NT2/D1 (cell line): Measurements from ENCODE around the gene LAMC2.

Experiments used
- SUZ12 ChIP-seq: IDR thresholded peaks from 2 replicates; pipeline ENCODE4 v1.6.1; 2011; ENCODE audit not compliant: insufficient read length, insufficient read depth; ENCODE audit errors: extremely low read depth
- YY1 ChIP-seq: IDR thresholded peaks from 2 replicates; pipeline ENCODE4 v1.6.1; 2011; ENCODE audit not compliant: insufficient read length, insufficient read depth
- ZNF274 ChIP-seq: IDR thresholded peaks from 2 replicates; pipeline ENCODE4 v1.6.1; 2011; ENCODE audit warnings: mild to moderate bottlenecking, low read depth, low read length

- TF ChIP-seq ZNF274 (no peak), YY1 (no peak), SUZ12 (no peak)
These were observed 19.6 kb upstream of the LAMC2 start for GRCh38 chr1:183166454-183166853.
